SK-N-SH treated with all-trans-retinoic acid at 6 μM for 48 hours (cell line): ENCODE results near the gene MKX.

Experiments
- ATAC-seq: fragments of 200-7000 bp; cut with Tn5 transposase; 3 replicates; pipeline ENCODE4 v1.9.1; 2020; ENCODE audit warnings: mild to moderate bottlenecking, moderate library complexity
- ARNTL ChIP-seq: fragments of 450-650 bp; formaldehyde crosslinking; IDR thresholded peaks from 2 replicates; pipeline ENCODE4 v1.5.0; 2020; ENCODE audit warnings: low read depth, mild to moderate bottlenecking, moderate library complexity, borderline replicate concordance
- BACH2 ChIP-seq: fragments of 250-450 bp; sonication (Bioruptor Pico); IDR thresholded peaks from 2 replicates; pipeline ENCODE4 v1.9.0; 2021; ENCODE audit warnings: mild to moderate bottlenecking, borderline replicate concordance
- CSDC2 ChIP-seq: fragments of 250-450 bp; sonication (Bioruptor Pico); IDR thresholded peaks from 2 replicates; pipeline ENCODE4 v1.5.0; 2020; ENCODE audit warnings: mild to moderate bottlenecking, moderate library complexity
- ESRRG ChIP-seq: fragments of 250-450 bp; sonication (Bioruptor Pico); IDR thresholded peaks from 2 replicates; pipeline ENCODE4 v1.6.1; 2021; ENCODE audit warnings: mild to moderate bottlenecking
- ISL1 ChIP-seq: fragments of 250-450 bp; sonication (Bioruptor Pico); IDR thresholded peaks from 2 replicates; pipeline ENCODE4 v2.1.2; 2022; ENCODE audit warnings: mild to moderate bottlenecking, moderate library complexity
- OSR1 ChIP-seq: fragments of 250-450 bp; sonication (Bioruptor Pico); IDR thresholded peaks from 2 replicates; pipeline ENCODE4 v1.8.0; 2022; ENCODE audit warnings: moderate library complexity, mild to moderate bottlenecking, inconsistent platforms
- PPARA ChIP-seq: fragments of 250-450 bp; sonication (Bioruptor Pico); IDR thresholded peaks from 2 replicates; pipeline ENCODE4 v1.5.0; 2020; ENCODE audit warnings: mild to moderate bottlenecking, borderline replicate concordance
- RARB ChIP-seq: fragments of 250-450 bp; sonication (Bioruptor Pico); IDR thresholded peaks from 2 replicates; pipeline ENCODE4 v1.8.0; 2021; ENCODE audit warnings: mild to moderate bottlenecking, moderate library complexity
- SNAI2 ChIP-seq: fragments of 250-450 bp; sonication (Bioruptor Pico); IDR thresholded peaks from 2 replicates; pipeline ENCODE4 v1.5.0; 2020; ENCODE audit warnings: mild to moderate bottlenecking, moderate library complexity
- TCF4 ChIP-seq: fragments of 250-450 bp; sonication (Bioruptor Pico); IDR thresholded peaks from 2 replicates; pipeline ENCODE4 v1.8.0; 2021; ENCODE audit warnings: mild to moderate bottlenecking, moderate library complexity, borderline replicate concordance
- TOX ChIP-seq: fragments of 250-450 bp; sonication (Bioruptor Pico); IDR thresholded peaks from 2 replicates; pipeline ENCODE4 v1.8.0; 2021; ENCODE audit warnings: mild to moderate bottlenecking, moderate library complexity, borderline replicate concordance
- ZC3H10 ChIP-seq: fragments of 250-450 bp; sonication (Bioruptor Pico); IDR thresholded peaks from 2 replicates; pipeline ENCODE4 v1.5.1; 2021; ENCODE audit warnings: mild to moderate bottlenecking, moderate library complexity
- ZFP30 ChIP-seq: fragments of 450-650 bp; formaldehyde crosslinking; IDR thresholded peaks from 2 replicates; pipeline ENCODE4 v1.5.0; 2022; ENCODE audit warnings: mild to moderate bottlenecking, moderate library complexity
- ZNF565 ChIP-seq: fragments of 450-650 bp; formaldehyde crosslinking; conservative IDR thresholded peaks from 2 replicates; pipeline ENCODE4 v1.5.0; 2020; ENCODE audit warnings: low read depth, mild to moderate bottlenecking, moderate library complexity
- ZNF70 ChIP-seq: fragments of 450-650 bp; formaldehyde crosslinking; IDR thresholded peaks from 2 replicates; pipeline ENCODE4 v1.5.0; 2020; ENCODE audit warnings: mild to moderate bottlenecking, moderate library complexity
- ZNF8 ChIP-seq: fragments of 450-650 bp; formaldehyde crosslinking; IDR thresholded peaks from 2 replicates; pipeline ENCODE4 v1.5.0; 2020; ENCODE audit warnings: mild to moderate bottlenecking, moderate library complexity
- TF ChIP-seq, protein P1 (sequence below): fragments of 250-450 bp; sonication (Bioruptor Pico); IDR thresholded peaks from 2 replicates; pipeline ENCODE4 v1.8.0; 2021; ENCODE audit warnings: low read depth, mild to moderate bottlenecking, moderate library complexity, borderline replicate concordance
- TF ChIP-seq, protein P2 (sequence below): fragments of 250-450 bp; sonication (Bioruptor Pico); IDR thresholded peaks from 2 replicates; pipeline ENCODE4 v1.5.1; 2020; ENCODE audit warnings: low read depth, mild to moderate bottlenecking, moderate library complexity
- TF ChIP-seq, protein P3 (sequence below): fragments of 250-450 bp; sonication (Bioruptor Pico); IDR thresholded peaks from 2 replicates; pipeline ENCODE4 v1.5.0; 2020; ENCODE audit warnings: mild to moderate bottlenecking, moderate library complexity
- TF ChIP-seq, protein P4 (sequence below): fragments of 250-450 bp; sonication (Bioruptor Pico); IDR thresholded peaks from 2 replicates; pipeline ENCODE4 v1.8.0; 2020; ENCODE audit warnings: mild to moderate bottlenecking, moderate library complexity, borderline replicate concordance
- TF ChIP-seq, protein P5 (sequence below): fragments of 250-450 bp; sonication (Bioruptor Pico); IDR thresholded peaks from 2 replicates; pipeline ENCODE4 v1.5.1; 2021; ENCODE audit warnings: mild to moderate bottlenecking, moderate library complexity

The MKX gene

DNA sequence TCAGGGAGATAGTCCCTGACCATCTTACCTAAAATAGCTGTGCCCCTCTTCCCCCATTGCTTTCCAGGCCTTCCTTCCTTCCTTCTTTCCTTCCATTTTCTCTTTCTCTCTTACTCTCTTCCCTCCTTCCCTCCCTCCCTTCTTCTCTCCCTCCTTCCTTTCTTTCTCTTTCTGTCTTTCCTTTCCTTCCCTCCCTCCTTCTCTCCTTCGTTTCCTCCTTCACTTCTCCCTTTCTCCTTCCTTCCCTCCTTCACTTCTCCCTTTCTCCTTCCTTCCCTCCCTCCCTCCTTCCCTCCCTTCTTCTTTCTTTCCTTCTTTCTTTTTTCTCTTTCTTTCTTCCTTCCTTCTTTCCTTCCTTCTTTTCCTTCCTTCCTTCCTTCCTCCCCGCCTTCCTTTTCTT, 24.6 kb upstream of the MKX start:
- no peak for ATAC-seq
- TF ChIP-seq RARB (CRISPR knock-in tag) (no peak), ZNF70 (no peak), SNAI2 (no peak), TCF4 (CRISPR knock-in tag) (no peak), PPARA (CRISPR knock-in tag) (no peak), ZNF565 (CRISPR knock-in tag) (no peak), ZFP30 (CRISPR knock-in tag) (no peak)
- TF ChIP-seq, protein P1, sequence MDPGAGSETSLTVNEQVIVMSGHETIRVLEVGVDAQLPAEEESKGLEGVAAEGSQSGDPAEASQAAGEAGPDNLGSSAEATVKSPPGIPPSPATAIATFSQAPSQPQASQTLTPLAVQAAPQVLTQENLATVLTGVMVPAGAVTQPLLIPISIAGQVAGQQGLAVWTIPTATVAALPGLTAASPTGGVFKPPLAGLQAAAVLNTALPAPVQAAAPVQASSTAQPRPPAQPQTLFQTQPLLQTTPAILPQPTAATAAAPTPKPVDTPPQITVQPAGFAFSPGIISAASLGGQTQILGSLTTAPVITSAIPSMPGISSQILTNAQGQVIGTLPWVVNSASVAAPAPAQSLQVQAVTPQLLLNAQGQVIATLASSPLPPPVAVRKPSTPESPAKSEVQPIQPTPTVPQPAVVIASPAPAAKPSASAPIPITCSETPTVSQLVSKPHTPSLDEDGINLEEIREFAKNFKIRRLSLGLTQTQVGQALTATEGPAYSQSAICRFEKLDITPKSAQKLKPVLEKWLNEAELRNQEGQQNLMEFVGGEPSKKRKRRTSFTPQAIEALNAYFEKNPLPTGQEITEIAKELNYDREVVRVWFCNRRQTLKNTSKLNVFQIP, result no peak
- TF ChIP-seq, all 23 proteins: peak for 0

DNA sequence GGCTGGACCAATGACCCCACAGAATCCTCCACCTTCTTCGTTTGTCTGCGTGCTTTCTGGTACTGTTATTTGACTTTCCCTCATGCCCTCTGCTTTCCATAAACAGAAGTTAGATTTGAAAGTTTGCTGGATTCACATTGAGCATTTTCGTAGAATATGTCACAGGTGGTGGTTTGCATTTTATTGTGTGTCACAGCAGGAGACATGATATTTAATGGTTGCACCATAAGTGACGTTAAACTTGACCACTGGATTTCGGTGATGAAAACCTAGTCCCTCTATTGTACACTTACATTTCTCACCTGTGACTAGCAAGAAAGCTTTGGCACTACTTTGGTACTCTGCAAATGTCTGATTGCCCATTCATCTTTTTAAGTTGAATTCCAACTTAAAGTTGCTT, 15.2 kb upstream of the MKX start:
- TF ChIP-seq, protein P2, sequence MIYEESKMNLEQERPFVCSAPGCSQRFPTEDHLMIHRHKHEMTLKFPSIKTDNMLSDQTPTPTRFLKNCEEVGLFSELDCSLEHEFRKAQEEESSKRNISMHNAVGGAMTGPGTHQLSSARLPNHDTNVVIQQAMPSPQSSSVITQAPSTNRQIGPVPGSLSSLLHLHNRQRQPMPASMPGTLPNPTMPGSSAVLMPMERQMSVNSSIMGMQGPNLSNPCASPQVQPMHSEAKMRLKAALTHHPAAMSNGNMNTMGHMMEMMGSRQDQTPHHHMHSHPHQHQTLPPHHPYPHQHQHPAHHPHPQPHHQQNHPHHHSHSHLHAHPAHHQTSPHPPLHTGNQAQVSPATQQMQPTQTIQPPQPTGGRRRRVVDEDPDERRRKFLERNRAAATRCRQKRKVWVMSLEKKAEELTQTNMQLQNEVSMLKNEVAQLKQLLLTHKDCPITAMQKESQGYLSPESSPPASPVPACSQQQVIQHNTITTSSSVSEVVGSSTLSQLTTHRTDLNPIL (CRISPR knock-in tag), result no peak
- no peak for TF ChIP-seq ZC3H10 (CRISPR knock-in tag)
- no peak for TF ChIP-seq ZNF70
- TF ChIP-seq TOX, result no peak
- no peak for TF ChIP-seq CSDC2 (CRISPR knock-in tag)
- no peak for TF ChIP-seq PPARA (CRISPR knock-in tag)
- no peak for TF ChIP-seq ARNTL
- TF ChIP-seq, protein P3, sequence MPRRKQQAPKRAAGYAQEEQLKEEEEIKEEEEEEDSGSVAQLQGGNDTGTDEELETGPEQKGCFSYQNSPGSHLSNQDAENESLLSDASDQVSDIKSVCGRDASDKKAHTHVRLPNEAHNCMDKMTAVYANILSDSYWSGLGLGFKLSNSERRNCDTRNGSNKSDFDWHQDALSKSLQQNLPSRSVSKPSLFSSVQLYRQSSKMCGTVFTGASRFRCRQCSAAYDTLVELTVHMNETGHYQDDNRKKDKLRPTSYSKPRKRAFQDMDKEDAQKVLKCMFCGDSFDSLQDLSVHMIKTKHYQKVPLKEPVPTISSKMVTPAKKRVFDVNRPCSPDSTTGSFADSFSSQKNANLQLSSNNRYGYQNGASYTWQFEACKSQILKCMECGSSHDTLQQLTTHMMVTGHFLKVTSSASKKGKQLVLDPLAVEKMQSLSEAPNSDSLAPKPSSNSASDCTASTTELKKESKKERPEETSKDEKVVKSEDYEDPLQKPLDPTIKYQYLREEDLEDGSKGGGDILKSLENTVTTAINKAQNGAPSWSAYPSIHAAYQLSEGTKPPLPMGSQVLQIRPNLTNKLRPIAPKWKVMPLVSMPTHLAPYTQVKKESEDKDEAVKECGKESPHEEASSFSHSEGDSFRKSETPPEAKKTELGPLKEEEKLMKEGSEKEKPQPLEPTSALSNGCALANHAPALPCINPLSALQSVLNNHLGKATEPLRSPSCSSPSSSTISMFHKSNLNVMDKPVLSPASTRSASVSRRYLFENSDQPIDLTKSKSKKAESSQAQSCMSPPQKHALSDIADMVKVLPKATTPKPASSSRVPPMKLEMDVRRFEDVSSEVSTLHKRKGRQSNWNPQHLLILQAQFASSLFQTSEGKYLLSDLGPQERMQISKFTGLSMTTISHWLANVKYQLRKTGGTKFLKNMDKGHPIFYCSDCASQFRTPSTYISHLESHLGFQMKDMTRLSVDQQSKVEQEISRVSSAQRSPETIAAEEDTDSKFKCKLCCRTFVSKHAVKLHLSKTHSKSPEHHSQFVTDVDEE (CRISPR knock-in tag), result no peak
- no peak for TF ChIP-seq OSR1 (CRISPR knock-in tag)
- TF ChIP-seq, protein P1, result no peak
- TF ChIP-seq, protein P4, sequence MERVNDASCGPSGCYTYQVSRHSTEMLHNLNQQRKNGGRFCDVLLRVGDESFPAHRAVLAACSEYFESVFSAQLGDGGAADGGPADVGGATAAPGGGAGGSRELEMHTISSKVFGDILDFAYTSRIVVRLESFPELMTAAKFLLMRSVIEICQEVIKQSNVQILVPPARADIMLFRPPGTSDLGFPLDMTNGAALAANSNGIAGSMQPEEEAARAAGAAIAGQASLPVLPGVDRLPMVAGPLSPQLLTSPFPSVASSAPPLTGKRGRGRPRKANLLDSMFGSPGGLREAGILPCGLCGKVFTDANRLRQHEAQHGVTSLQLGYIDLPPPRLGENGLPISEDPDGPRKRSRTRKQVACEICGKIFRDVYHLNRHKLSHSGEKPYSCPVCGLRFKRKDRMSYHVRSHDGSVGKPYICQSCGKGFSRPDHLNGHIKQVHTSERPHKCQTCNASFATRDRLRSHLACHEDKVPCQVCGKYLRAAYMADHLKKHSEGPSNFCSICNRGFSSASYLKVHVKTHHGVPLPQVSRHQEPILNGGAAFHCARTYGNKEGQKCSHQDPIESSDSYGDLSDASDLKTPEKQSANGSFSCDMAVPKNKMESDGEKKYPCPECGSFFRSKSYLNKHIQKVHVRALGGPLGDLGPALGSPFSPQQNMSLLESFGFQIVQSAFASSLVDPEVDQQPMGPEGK (CRISPR knock-in tag), result no peak
- no peak for TF ChIP-seq ISL1 (CRISPR knock-in tag)
- TF ChIP-seq ZNF8 (CRISPR knock-in tag), result no peak
- no peak for TF ChIP-seq ESRRG (CRISPR knock-in tag)
- TF ChIP-seq TCF4 (CRISPR knock-in tag), result no peak
- TF ChIP-seq ZFP30 (CRISPR knock-in tag), result no peak
- TF ChIP-seq BACH2 (CRISPR knock-in tag), result no peak
- no peak for TF ChIP-seq ZNF565 (CRISPR knock-in tag)
- ATAC-seq, result no peak

DNA sequence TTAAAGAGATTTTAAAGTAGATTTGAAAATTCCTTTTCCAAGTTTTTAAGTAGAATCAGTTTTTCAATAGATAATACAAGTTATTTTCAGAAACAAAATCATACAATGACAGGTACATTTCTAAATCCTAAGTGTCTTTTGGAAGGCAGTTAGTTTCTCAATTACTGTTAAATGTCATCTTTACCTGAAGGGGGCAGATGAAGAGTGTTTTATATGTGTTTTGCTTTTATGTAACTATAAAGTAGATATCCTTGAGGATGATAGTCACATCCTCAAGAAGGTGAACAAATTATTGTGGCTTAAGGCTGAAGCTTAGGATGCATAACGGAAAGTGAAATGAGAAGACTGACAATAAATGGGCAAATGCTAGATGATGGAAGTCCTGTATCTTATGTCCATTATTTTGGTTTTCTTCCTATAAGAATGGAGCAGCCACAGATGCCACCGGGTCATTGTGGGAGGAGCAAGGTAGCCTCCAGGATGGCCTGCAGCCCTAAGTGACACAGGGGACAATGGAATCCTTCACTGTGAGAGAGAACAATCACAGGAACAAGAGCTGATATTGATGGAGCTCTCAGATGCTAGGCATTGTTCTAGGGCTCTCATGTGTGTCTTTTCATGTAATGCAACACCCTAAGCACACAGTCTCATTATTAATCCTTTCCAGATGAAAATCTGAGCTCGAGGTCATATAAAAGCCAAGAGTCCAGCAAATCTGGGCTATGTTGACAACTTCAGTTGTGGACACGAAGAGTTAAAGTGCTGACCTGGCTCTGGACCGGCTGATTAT, 14.1 kb upstream of the MKX start:
- ATAC-seq, result no peak
- TF ChIP-seq TOX (no peak), ZFP30 (CRISPR knock-in tag) (no peak), ZNF70 (no peak)
- TF ChIP-seq, protein P5, sequence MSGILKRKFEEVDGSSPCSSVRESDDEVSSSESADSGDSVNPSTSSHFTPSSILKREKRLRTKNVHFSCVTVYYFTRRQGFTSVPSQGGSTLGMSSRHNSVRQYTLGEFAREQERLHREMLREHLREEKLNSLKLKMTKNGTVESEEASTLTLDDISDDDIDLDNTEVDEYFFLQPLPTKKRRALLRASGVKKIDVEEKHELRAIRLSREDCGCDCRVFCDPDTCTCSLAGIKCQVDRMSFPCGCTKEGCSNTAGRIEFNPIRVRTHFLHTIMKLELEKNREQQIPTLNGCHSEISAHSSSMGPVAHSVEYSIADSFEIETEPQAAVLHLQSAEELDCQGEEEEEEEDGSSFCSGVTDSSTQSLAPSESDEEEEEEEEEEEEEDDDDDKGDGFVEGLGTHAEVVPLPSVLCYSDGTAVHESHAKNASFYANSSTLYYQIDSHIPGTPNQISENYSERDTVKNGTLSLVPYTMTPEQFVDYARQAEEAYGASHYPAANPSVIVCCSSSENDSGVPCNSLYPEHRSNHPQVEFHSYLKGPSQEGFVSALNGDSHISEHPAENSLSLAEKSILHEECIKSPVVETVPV (CRISPR knock-in tag), result no peak
- TF ChIP-seq, protein P4 (CRISPR knock-in tag), result no peak
